ENCODE measurements around the gene UBASH3A.

The UBASH3A gene

GRCh38 chr21:42496120-42496838 lies 92.6 kb downstream of the UBASH3A start, which contains the start of gene RSPH1:
Gene RSPH1, minus strand, starts transcription at chr21:42496224. Its CDS starts 38 bp downstream, at chr21:42496186.
- Histone ChIP-seq H3K4me3 (ENCODE audit: low read depth, low read length) (peak within 1 kb of the TSS; percentile 84), H3K9me3 (no peaks in the 10 kb centered on the region), H3K36me3 (no peaks in the 10 kb centered on the region), H3K4me1 (no peaks in the 10 kb centered on the region; the same call in 1 of the 2 replicates), H3K27me3 (0 out of 2 replicates have a peak, but pooled peaks cover 2% of the 10 kb centered on the region)
- DNase-seq, result peak; percentile 100
- TF ChIP-seq CTCF (IDR thresholded peaks at IDR 0.05; ENCODE audit: low read depth, low read length), result no peak

GRCh38 chr21:42496839-42497202 lies 93.1 kb downstream of the UBASH3A start:
- no peaks in the 10 kb centered on the region; the same call in 1 of the 2 replicates for H3K4me1 ChIP-seq
- TF ChIP-seq CTCF (IDR thresholded peaks at IDR 0.05; ENCODE audit: low read depth, low read length), result no peak
- 0 out of 2 replicates have a peak, but pooled peaks cover 2% of the 10 kb centered on the region for H3K27me3 ChIP-seq
- DNase-seq, result no peak
- H3K36me3 ChIP-seq, result no peaks in the 10 kb centered on the region
- no peaks in the 10 kb centered on the region for H3K9me3 ChIP-seq
- H3K4me3 ChIP-seq (ENCODE audit: low read depth, low read length), result peak overlapping the region; percentile 84

Data from BE2C (cell line).